ENCODE results near the gene AXIN1.
"Not testable (repeated sequence)": the region's sequence is repeated elsewhere in the genome, so short reads cannot be mapped to it uniquely, and the experiment has no call there.

The AXIN1 gene

DNA sequence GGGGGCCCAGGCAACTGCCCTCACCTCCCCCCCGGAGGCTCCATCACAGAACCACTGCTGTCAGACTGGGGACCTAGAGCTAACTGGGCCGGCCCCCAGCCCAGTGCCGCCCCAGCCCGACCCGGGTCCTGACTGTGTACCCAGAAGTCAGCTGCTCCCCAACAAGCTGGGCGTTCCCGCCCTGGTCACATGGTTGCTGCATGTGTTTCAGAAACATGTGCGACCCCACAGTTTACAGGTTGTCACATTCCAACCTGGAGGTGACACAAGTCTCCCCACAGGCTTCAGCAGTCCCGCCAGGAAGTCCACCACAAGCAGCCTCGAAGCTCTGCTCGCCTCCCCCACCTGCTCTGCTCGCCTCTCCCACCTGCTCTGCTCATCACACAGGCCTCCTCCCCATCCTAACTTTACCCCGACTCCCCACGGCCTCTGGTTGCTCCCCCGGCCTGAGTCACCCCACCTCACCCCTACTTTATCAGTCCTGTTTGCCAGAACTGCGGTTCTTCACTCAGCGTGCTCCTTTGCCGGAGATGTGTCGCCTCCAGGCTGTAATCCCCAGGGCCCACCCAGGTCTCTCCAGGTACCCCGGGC is 16.8 kb upstream of the AXIN1 start:
- no peak for DNase-seq

DNA sequence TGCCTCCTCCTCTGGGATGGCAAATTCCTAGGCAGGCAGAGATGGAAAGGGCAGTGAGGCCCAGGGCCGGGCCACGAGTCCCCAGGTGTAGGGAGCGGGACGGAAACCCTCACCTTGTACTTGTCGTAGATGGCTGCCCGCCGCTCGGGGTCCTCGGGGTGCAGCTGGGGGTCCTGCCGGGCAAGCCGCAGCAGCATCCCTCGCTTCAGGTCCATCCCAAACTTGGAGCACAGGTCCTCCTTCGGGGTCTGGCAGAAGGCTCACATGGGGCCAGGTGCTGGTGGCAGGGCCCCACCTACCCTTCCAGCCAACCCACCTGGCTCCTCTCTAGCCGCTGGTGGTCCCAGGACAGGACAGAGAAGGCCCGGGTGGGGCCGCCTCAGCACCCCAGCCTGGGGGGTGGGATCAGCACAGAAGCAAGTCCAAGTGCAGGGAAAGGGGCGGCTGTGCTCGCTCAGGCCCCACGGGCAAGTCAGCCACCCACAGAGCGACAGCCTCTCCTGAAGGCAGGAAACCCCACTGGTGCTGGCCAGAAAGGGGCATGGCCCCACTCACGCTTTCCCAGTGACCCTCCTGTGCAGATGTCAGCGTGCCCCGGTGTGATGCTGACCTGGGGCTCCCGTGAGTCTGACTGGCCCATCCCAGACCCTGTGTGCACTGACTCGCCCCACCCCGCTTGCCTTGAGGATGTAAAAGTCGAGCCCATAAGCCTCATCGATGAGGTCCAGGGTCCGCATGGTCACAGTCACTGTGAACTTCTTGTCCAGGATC is 16.1 kb upstream of the AXIN1 start:
- DNase-seq: no peak

DNA sequence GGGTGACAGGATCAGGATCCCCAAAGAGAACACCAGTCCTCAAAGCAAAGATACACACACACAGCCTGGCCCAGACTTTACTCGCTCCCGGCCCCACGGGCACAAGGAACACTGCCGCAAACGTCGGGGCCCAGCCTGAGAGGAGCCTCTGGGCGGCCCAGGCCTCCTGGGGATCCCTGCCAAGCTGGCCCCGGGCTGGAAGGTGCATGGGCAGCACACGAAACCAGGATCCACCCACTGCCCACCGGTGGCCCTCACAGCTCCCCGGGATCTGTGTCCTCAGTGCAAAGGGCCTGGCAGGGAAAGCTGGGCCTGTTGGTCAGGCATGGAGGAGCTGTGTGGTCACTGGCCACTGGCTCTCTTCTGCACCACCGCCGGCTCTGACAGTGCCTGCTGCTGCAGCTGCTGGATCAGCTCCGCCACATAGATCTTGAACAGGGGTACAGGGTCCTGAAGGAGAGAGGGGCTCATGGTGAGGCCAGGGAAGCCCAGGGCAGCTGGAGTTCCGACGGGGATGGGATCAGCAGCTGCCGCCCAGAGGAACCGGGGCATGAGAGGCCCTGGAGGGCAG is 14.9 kb upstream of the AXIN1 start:
- DNase-seq: no peak

DNA sequence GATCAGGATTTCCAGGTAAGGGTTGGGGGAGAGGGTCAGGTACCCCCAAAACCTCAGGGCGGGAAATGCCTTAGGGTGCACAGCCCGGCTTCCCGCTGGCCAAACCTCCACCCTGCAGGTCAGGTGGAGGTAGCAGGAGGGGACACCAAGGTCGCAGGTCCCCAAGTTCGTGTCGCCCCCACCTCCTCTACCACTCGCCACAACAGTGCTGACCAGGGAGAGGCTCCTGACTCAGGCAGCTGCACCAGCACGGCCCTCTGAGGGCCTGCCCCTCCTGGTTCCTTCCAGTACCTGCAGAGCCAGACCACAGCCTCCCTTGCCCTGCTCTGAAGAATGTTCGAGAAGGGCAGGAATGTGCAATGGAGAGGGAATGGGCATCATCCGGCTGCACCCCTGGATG is 14.0 kb upstream of the AXIN1 start:
- DNase-seq: no peak

DNA sequence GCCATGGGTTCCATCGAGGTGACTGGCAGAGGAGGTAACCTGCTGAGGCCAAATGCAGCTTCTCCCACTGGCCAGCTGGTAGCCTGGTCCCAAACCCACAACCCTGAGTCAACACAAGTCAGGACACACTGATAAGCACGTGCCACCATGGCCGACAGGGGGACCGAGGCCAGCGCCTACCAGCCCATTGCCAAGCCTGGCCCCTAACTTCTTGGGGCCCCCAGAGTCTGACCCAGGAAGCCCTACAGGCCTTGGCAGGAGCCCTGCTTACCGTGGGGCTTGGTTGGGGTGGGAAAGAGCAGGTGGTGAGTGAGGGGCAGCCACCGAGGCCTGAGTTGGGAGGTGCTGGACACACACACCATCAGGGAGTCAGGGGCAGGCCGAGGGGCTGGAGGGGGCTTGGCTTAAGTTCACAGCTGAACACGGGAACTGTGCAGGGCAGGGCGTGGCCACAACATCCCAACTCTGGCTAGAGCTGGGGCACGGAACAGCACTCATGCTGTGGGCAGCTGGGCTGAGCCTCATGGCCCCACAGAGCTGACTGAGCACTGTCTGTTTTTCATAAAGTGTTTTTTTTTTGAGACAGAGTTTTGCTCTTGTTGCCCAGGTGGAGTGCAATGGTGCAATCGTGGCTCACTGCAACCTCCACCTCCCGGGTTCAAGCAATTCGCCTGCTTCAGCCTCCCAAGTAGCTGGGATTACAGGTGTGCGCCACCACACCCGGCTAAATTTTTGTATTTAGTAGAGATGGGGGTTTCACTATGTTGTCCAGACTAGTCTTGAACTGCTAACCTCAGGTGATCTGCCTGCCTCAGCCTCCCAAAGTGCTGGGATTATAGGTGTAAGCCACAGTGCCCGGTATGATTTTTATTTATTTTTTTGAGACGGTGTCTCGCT is 12.3 kb upstream of the AXIN1 start:
- no peak for DNase-seq

DNA sequence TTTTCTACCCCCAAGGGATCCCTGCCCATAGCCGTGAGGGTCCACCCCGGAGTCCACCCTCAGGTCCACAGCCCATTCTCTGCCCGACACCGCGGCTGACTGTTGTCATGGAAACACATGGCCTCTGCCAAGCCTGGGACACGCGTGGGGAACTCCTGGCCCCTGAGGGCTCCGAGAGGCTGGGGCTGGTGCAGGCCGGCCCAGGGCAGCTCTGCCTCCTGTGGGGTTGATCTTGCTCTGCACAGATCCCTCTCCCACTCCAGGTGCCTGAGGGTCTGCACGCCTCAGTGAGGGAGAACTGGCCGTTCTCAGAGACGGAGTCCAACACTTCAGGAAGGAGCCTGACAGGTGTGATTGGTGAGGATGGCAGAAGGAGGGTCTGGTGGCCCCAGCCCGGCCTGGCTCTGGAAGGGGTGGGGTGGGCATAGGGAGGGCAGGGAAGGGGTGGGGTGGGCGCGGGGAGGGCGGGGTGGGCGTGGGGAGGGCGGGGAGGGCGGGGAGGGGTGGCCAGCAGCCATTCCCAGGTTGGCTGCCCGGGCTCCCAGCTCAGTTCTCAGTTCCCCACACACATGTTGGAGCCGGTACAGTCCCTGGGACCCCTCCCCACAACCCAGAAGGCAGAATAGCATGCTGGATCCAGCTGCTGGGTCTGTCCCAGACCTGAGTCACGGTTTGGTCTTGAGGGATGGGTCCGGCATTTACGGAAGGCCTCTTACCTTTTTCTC is 11.4 kb upstream of the AXIN1 start:
- DNase-seq: no peak

DNA sequence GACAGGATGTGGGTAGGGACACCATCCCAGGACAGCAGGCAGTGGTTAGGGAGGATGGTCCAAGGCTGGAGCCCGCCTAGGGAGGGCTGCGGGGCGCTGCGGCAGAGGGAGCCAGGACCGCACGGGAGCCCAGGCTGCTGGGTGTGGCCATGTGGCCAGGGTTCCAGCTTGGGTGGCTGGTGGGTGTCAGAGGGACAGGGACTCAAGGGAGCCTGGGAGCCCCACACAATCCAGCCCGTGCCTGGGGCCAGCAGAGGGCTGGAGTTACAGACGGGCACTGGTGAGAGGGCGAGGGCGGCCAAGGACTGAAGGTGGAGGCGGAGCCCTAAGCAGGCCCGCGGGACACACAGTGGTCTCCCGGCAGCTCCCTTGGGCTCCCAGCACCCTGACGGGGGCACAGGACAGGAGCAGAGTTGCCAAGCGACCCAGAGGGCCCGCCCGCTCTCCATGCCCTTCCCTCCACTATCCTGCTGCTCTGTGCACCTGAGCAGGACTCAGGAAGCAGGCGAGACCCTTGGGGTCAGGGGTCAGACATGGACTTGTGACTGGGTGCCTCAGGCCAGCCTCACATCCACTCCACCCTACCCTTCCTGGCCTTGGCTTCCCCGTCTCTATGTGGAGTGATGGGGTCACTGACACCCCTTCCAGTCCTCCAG is 10.7 kb upstream of the AXIN1 start:
- no peak for DNase-seq

DNA sequence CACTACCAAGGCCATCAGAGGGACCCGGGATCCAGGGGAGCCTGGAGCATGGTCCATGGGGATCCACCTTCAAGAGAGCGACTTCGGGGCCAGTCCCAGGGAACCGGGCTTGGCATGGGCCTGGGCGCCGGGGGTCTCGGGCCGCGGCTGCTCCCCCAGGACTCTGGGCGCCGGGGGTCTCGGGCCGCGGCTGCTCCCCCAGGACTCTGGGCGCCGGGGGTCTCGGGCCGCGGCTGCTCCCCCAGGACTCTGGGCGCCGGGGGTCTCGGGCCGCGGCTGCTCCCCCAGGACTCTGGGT is 10.1 kb upstream of the AXIN1 start:
- not testable (repeated sequence) for DNase-seq

DNA sequence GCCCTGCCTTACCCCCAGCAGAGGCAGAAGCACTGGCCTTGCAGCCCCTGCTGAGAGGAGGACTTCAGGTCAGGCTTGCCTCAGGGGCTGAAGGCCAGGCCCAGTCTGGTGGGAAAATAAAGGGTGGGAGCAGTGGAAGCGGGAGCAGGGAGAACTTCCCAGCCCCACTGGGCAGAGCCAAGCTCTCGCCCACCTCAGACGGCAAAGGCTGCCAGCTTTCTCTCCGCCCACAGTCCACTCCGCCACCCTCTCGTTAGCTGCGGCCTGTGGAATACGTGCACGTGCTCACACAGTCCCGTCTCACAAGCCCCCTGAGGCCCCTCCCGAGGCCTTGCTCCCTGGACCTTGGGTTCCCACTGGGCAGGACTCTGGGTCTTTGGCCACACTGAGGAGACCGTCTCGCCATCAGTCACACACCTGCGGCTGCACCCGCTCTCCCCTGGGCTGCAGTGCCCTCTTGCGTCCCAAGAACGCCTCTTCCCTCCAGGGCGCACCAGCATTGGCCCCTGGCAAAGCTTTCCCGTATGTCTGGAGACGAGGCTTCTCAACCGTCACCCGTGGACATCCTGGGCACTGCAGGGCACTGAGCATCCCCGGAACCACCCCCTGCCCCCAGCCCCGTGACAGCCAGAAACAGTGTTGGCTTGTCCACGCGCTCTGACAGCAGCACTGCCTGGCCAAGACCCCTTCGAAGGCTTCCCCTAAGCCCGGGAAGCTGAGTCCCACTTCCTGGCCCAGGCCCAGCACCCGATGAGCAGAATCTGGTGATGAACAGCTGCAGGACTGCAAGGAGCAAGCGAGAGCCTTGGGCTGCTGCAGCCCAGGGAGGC is 9.6 kb upstream of the AXIN1 start:
- peak; percentile 74 for DNase-seq

DNA sequence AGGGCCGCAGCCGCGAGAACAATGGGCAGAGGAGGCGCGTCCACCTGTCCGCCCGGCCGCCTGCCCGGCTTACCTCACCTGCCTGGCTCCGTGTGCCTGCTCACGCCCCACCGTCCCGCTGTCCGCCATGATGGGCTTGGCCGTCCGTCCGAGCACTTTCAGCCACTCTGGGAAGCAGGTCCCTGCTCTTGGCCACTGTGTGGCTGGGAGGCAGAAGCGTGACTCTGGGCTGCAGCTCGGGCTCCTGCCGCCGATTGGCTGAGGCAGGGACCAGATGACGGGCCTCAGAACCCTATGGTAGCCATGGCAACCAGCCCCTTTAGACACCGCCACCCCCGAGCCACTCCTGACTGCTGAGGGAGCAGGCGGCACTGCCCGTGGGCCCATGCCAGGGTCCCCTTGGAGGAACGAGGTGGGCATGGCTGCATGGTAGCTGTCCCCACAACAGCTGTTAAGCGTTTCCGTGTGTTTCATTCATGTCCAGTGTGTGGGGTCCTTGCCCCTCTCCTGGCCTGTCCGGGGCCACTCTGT is 8.9 kb upstream of the AXIN1 start:
- DNase-seq: no peak

DNA sequence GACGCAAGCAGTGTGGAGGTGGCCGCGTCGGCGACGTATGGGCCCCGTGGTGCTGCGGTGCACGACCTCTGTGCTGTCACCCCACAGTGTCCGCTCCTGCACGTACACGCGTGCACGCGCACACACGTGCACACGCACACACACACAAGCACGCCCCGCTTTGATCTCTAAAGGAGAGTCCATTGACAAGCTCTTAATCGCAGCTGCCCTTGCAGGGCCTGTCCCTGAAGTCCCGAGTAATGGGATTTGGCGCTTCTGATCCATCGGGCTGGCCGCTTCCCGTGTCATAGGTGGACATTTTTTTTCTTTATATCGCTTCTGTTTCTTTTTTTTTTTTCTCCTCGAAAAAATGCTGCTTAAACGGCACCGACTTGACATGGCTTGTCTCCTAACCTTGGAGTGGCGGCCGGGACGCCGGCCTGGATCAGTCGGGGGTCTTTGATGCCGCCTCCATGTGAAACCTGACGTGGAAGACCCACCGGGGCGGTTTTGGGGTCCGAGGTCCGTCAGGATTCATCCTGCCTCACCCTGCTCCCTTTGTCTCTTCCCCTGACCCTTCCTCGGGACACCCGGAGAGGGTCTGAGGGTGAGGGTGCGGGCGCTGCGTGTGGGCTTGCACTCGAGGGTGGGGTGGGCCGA is 8.3 kb upstream of the AXIN1 start:
- DNase-seq: no peak

DNA sequence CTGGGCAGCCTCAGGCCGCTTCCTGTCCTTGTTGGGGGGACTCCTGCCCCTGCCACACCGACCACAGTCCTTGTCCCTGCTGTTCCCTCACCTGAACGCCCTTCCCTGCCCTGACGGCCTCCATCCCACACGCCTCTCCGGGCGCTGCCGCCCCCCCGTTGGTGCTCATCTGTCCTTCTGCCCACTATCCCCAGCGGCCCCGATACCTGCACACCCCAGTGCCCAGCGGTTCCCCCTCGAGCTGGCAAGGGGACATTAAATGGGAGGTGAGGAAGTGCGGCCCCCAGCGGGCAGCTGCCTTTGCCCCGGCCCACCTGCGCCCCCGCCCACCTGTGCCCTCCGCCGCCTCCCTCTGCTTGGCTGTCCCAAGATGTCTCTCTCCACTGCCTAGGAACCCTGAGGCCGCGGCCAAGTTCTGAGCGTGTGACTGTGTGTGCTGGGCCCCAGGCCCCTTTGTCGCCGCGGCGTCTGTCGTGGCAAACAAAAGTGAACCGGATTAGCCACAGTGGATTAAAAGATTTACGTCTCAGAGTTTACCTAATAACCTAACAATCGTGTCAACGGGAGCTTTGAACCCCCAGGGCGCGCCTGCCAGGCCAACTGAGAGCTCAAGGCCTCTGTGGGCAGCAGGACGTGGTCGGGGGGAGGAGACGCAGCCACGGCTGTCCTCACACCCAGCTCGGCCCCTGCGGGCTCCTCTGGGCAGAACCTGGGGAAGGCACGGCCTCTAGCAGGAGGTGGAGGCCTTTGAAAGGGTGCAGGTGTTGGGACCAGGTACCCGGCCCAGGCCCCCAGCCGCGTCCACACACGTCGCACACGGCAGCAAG is 7.6 kb upstream of the AXIN1 start:
- no peak for DNase-seq

DNA sequence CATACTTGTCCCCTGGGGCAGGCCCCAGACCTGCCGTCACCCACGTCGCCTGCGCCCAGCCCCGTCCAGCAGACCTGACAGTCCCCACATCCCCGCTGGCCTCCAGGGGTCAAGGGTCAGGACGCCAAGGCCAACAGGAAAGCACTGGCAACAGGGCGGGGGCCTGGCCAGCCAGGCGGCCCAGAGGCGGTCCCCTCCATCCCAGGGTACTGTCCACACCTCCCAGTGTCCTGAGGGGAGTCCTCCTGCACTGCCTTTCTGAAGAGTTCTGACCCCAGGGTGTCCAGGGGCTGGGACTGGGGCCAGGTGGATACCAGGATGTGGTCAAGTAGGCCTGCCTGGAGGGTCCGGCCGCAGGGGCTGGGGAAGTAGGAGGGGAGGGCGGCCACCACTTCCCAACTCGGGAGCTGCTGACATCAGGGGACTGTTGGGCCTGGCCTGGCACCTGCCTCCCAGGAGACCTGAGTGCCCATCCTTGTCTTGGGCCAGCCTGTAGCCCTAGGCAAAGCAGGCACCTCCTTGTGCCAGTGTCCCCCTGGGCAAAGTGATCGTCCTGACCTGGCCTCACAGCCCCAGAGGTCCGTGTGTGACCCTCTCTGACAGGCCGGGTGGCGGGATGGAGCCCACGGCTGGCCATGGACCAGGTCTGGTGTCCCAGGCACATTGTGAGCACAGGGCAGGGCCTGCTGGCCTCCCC is 6.7 kb upstream of the AXIN1 start:
- DNase-seq: no peak

DNA sequence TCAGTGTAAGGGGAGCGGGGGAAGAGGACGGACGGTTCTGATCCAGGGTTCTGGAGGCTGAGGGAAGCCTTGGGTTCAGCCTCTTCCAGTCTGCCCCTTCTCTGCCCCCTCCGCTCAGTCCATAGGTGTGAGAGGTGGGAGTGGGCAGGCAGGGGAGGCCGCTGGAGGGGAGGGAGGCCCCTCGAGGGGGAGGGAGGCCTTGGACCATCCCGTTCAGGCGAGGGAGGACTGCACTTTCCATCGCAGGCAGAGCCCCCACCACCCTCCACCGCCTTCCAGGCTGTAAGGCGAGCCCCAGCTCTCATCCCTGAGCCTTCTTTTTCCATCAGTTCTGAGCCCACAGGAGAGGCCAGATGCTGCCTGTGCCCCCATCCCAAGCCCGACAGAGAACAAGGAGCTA is 4.2 kb upstream of the AXIN1 start:
- DNase-seq: no peak

DNA sequence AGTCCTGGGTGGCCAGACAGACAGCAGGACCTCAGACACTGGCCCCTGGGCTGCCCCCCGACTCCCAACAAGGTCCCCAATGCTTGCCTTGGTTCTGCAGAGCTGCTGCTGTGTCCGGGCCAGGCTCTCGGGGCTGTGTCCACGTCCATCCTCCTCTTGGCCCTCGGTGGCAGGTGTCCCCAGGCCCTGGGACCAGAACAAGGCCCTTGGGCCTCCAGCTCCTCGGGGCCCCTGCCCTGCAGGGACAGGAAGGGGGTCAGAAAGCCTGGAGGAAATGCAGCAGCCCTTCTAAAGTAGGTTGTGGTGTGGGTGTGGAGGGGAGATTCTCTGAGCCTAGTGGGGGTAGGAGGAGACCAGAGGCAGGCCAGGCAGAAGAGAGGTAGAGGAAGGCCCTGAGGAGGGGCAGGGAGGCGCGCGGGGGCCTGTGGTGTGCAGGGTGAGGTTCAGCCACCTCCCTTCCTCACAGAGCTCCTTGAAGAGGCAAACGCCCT is 2.5 kb upstream of the AXIN1 start:
- no peak for DNase-seq

DNA sequence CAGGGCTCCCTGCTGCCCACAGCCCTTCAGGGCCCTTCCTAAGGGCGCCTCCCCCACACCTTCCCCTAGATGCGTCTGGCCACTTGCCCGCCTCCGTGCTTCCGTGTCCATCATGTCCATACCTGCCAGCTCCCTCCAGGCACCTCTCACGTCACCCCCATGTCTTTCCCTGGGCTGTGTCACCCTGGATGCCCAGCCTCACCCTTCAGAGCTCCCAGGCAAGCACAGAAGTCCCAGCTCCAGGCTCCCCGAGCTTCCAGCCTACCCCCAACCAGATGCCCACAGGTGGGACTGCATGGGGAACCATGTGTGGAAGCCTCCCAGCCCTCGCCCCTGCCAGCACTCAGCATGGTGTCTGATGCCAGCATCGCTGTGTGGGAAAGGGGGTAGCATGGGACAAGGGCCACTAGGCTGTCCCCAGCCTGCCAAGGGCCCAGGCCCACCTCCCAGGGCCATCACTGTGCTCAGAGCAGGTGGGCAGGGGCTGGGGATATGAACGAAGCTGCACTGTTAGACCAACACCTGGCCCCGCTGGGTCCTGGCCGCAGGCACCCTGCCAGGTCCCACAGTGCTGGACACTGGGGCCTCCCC is 1.9 kb upstream of the AXIN1 start:
- no peak for DNase-seq

DNA sequence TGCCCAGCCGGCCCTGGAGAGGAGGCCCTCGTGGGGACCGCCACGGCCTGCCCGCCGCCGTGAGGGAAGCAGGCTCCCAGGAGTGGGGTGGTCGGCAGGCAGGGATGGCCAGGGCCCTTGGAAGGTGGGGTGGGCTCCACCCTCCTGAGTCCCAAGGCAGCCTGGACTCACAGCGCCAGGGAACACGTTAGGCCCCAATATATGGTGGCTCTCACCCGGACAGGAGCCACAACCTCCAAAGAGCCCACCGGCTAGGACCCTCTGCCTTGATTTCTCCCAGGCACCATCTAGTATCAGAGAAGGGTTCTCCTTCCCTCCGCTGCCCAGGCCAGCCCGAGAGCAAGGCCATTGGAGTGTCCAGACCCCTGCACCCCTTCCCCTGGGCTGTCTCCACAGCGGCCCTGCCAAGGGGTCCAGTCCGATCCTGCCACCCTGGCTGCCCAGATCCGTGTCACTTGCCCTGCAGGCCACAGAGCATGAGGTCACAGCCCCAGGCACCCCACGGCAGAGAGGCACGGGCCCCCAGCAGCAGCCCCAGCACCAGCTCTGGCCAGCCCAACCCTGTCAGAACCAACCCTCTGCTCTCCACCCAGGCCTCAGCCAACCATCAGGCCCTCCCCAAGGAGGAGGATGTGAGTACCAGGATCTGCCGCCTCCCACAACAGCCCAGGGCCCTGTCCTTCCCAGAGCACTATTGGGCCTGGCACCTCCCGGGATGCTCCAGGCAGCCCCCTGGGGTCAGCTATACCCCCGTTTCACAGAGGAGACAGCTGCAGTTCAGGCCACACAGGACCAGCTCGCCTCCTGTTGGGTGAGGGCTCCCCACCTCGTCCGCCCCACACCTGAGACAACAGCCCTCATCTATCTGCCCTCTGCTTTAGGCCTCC is 1.1 kb upstream of the AXIN1 start:
- DNase-seq: no peak
